Nephron progenitor cell (in vitro differentiated cells): ENCODE measurements around the gene FLII.

ENCODE experiments used
- DNase-seq: peaks from one replicate; pipeline ENCODE4 v3.0.0; 2021
- H3K27ac Mint-ChIP-seq: 2 replicates; pipeline ENCODE4 v1.8.0; 2021; ENCODE audit warnings: mild to moderate bottlenecking, moderate library complexity, mixed read lengths
- H3K27me3 Mint-ChIP-seq: 2 replicates; pipeline ENCODE4 v1.8.0; 2021; ENCODE audit warnings: mild to moderate bottlenecking, low read depth, mixed read lengths; ENCODE audit not compliant: poor library complexity
- H3K36me3 Mint-ChIP-seq: 2 replicates; pipeline ENCODE4 v1.8.0; 2021; ENCODE audit warnings: low read depth, mixed read lengths
- H3K4me1 Mint-ChIP-seq: 2 replicates; pipeline ENCODE4 v1.8.0; 2021; ENCODE audit warnings: mixed read lengths
- H3K4me3 Mint-ChIP-seq: 2 replicates; pipeline ENCODE4 v1.8.0; 2021; ENCODE audit warnings: mild to moderate bottlenecking, moderate library complexity, mixed read lengths
- H3K9me3 Mint-ChIP-seq: 2 replicates; pipeline ENCODE4 v1.8.0; 2021; ENCODE audit warnings: mild to moderate bottlenecking, moderate library complexity, mixed read lengths
- TF ChIP-seq, protein P1 (sequence below): fragments of 200-600 bp; sonication (generic); IDR thresholded peaks from 2 replicates; pipeline ENCODE4 v1.5.0; 2021; ENCODE audit warnings: antibody characterized with exemption

FLII gene

DNA sequence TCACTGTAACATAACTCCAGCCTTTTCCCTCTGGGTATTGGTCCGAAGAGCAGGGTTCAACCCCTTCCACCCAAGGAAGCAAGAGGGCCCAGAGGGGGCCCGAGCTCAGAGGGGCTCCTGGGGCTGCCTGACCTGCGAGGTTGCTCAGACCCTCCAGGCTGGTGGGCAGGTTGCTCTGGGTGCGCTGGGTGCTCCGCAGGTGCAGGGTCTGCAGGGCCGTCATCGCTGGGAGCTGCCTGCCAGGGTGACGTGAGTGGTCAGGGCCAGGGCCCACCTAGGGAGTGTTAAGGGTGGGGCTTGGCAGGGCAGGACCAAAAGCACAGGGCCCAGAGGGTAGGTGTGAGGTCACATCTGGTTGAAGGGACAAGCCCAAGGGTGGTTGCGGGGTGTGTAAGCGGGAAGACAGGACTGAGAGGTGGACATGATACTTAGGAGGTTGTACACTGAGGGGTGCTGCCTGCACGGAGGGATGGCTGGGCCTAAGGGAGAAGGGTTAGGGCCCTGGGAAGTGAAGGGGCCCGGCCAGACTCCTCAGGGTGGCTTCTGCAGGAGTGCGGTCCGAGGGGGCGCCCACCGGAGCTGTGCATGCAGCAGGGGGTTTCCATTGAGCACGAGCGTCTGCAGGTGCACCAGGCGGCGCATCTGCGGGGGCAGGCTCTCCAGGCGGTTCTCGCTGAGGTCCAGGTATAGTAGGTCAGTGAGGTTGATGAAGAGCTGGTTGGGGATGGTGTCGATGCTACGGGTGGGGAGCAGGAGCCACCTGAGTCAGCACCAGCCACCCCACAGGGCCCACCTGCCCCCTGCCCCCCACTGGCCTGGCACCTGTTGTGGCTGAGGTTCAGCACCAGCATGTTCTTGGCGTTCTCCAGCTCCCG, 4.4 kb downstream of the FLII start:
- no peak for DNase-seq
- H3K4me3 Mint-ChIP-seq, result no peak overlapping the region
- H3K36me3 Mint-ChIP-seq, result peaks cover 12% of the 10 kb centered on the region
- H3K9me3 Mint-ChIP-seq, result no peaks in the 10 kb centered on the region
- H3K27ac Mint-ChIP-seq, result no peak overlapping the region
- TF ChIP-seq, protein P1, sequence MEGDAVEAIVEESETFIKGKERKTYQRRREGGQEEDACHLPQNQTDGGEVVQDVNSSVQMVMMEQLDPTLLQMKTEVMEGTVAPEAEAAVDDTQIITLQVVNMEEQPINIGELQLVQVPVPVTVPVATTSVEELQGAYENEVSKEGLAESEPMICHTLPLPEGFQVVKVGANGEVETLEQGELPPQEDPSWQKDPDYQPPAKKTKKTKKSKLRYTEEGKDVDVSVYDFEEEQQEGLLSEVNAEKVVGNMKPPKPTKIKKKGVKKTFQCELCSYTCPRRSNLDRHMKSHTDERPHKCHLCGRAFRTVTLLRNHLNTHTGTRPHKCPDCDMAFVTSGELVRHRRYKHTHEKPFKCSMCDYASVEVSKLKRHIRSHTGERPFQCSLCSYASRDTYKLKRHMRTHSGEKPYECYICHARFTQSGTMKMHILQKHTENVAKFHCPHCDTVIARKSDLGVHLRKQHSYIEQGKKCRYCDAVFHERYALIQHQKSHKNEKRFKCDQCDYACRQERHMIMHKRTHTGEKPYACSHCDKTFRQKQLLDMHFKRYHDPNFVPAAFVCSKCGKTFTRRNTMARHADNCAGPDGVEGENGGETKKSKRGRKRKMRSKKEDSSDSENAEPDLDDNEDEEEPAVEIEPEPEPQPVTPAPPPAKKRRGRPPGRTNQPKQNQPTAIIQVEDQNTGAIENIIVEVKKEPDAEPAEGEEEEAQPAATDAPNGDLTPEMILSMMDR, result no peak
- peaks cover 21% of the 10 kb centered on the region for H3K4me1 Mint-ChIP-seq
- H3K27me3 Mint-ChIP-seq, result peaks cover 3% of the 10 kb centered on the region

DNA sequence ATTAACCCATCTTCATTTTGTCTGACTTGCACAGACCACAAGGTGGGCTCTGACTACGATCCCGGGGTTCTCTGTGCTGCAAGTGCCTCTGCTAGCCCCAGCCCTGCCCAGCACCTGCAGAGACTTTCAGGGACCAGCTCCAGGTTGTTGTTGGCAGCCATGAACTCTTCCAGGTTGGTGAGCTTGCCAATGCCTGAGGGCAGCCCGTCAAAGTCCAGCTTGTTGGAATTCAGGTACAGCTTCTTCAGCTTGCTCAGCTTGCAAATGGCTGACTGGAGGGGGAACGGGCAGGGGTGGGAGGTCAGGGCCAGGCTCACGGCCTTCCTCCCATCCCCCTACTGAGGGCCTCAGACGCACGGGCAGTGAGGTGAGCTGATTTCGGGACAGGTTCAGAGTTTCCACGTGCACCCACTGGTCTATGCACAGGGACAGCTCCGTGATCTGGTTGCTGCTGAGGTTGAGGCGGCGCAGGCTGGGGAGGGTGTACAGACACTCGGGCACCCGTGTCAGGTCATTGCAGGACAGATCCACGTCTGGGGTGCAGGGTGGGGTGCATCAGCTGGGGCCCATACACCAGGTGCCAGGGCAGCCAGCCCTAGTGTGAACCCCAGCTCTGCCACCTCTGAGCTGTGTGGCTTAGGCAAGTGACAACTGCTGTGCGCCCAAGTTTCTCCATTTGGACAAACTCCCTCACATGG, 5.2 kb downstream of the FLII start:
- Mint-ChIP-seq H3K9me3 (no peaks in the 10 kb centered on the region), H3K36me3 (peaks cover 12% of the 10 kb centered on the region), H3K4me3 (no peak overlapping the region), H3K27me3 (peaks cover 4% of the 10 kb centered on the region), H3K27ac (no peak overlapping the region), H3K4me1 (peaks cover 22% of the 10 kb centered on the region)
- TF ChIP-seq, protein P1, result no peak
- no peak for DNase-seq

DNA sequence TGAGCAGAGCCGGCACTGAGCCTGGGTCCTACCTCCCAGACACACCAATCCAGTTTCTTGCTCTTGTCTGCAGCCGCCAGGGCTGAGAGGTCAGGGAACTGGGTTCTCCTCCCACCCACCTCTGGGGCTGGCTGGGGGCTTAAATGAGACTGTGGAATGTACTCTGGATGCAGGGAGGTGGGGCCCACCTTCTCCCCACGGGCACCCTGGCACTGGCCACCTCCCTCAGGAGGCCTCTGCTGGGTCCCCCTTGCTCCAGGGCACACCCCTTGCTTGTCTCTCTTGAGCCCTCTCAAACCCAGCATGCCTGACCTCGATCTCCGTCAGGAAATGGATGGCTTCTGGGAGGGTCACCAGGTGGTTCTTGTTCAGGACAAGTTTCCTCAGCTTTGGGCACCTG, 6.4 kb downstream of the FLII start:
- H3K9me3 Mint-ChIP-seq, result no peaks in the 10 kb centered on the region
- no peak for DNase-seq
- no peak overlapping the region for H3K27ac Mint-ChIP-seq
- peaks cover 21% of the 10 kb centered on the region for H3K4me1 Mint-ChIP-seq
- TF ChIP-seq, protein P1, result no peak
- peaks cover 7% of the 10 kb centered on the region for H3K27me3 Mint-ChIP-seq
- no peak overlapping the region for H3K4me3 Mint-ChIP-seq
- H3K36me3 Mint-ChIP-seq, result peaks cover 16% of the 10 kb centered on the region

DNA sequence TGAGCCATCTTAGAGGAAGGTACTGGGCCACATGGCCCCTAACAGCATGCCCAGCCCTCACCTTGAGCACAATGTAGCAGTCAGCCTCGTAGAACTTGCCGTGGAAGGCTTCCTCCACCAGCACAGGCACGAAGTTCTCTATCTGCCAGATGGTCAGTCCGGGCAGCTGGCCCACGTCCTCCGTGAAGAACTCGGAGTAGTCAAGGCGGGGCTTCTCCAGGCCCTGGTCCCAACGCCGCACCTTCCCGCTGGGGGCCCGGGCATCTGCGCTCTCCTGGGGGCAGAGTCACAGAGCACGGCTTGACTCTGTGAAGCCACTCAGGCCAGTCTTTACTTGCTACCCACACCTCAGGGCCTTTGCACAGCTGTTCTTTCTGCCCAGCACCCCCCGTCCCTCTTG, 7.3 kb downstream of the FLII start:
- TF ChIP-seq, protein P1, result no peak
- Mint-ChIP-seq H3K36me3 (peaks cover 16% of the 10 kb centered on the region), H3K9me3 (no peaks in the 10 kb centered on the region), H3K27me3 (peaks cover 7% of the 10 kb centered on the region), H3K27ac (no peak overlapping the region), H3K4me3 (no peak overlapping the region), H3K4me1 (peaks cover 19% of the 10 kb centered on the region)
- DNase-seq, result no peak

DNA sequence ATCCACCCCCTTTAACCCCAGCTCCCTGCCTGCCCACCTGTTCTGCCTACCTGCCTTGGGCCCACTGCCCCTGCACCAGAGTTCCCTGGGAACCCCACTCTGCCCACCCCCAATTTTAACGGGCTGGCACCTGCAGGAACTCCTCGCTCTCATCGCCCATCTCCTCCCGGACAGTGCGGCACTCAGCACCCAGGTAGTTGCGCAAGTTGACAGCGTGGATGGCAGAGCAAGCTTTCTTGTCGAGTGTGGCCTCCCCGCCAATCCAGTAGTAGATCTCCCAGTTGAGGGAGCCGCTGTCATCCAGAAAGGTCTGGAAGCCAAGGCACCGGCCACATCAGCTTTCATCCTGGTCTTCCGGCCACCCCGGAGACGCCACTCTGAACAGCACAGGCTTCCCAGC, 7.8 kb downstream of the FLII start:
- H3K27me3 Mint-ChIP-seq, result peaks cover 7% of the 10 kb centered on the region
- no peak overlapping the region for H3K27ac Mint-ChIP-seq
- TF ChIP-seq, protein P1, result no peak
- peaks cover 16% of the 10 kb centered on the region for H3K36me3 Mint-ChIP-seq
- no peaks in the 10 kb centered on the region for H3K9me3 Mint-ChIP-seq
- no peak for DNase-seq
- H3K4me1 Mint-ChIP-seq, result peaks cover 16% of the 10 kb centered on the region
- H3K4me3 Mint-ChIP-seq, result no peak overlapping the region
